Esophagus muscularis mucosa (tissue), 4 donors: ENCODE measurements around the gene USP35.

Experiments
- EP300 ChIP-seq: sonication (generic); formaldehyde crosslinking; IDR thresholded peaks from one replicate; pipeline ENCODE4 v1.6.1; 2017; ENCODE audit warnings: antibody characterized with exemption
- POLR2A ChIP-seq: fragments of 450-650 bp; IDR thresholded peaks from one replicate; pipeline ENCODE4 v1.6.1; 2017; ENCODE audit warnings: antibody characterized with exemption, moderate library complexity, mild to moderate bottlenecking, low read depth
- POLR2AphosphoS5 ChIP-seq, 2 donors: sonication (generic); formaldehyde crosslinking; IDR thresholded peaks; one replicate each; pipeline ENCODE4 v1.6.1; 2017; ENCODE audit warnings: antibody characterized with exemption in 2 of 2
- TF ChIP-seq, protein P1 (sequence below), 3 experiments: fragments of 200-600 bp in 2 of 3; fragments of 450-650 bp in 1 of 3; sonication (generic) in 2 of 3; IDR thresholded peaks; one replicate each; pipeline ENCODE4 v1.5.1; 2017 to 2019; ENCODE audit warnings: antibody characterized with exemption in 3 of 3, mild to moderate bottlenecking in 2 of 3, moderate library complexity in 1 of 3

DNA sequence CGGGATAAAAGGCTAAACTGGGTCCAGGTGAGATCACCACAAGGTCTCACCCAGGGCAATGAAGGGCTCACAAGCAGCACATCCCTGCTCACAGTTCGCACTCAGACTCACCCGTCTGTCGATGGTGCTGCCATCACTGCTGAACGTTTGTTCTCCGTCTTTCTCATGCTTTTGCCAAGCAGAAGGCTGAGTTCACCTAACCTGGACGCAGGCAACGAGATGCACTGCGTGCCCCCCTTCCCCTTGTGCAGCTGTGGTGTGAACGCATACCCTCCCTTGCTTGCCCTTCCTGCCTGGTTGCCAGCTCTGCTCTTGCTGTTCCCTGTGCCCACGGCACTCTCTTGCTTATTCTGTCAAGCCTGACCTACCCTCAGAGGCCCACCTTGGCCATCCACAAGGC lies 18.3 kb upstream of the USP35 start:
- TF ChIP-seq POLR2A (no peak), POLR2AphosphoS5 (IDR thresholded peaks at IDR 0.05) (no peak), EP300 (no peak)
- TF ChIP-seq, protein P1, sequence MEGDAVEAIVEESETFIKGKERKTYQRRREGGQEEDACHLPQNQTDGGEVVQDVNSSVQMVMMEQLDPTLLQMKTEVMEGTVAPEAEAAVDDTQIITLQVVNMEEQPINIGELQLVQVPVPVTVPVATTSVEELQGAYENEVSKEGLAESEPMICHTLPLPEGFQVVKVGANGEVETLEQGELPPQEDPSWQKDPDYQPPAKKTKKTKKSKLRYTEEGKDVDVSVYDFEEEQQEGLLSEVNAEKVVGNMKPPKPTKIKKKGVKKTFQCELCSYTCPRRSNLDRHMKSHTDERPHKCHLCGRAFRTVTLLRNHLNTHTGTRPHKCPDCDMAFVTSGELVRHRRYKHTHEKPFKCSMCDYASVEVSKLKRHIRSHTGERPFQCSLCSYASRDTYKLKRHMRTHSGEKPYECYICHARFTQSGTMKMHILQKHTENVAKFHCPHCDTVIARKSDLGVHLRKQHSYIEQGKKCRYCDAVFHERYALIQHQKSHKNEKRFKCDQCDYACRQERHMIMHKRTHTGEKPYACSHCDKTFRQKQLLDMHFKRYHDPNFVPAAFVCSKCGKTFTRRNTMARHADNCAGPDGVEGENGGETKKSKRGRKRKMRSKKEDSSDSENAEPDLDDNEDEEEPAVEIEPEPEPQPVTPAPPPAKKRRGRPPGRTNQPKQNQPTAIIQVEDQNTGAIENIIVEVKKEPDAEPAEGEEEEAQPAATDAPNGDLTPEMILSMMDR (IDR thresholded peaks at IDR 0.05) = no peak
